Stimulated activated CD8-positive, alpha-beta memory T cell treated with anti-CD3 and anti-CD28 coated beads, Interleukin-7, amount 100 ng/mL, for 24 hours (primary cell): ENCODE data around the gene ACTL6A.

Experiments used
- DNase-seq: peaks from one replicate; pipeline ENCODE4 v3.0.0-alpha.2; 2020; ENCODE audit warnings: low read depth

Gene ACTL6A

DNA sequence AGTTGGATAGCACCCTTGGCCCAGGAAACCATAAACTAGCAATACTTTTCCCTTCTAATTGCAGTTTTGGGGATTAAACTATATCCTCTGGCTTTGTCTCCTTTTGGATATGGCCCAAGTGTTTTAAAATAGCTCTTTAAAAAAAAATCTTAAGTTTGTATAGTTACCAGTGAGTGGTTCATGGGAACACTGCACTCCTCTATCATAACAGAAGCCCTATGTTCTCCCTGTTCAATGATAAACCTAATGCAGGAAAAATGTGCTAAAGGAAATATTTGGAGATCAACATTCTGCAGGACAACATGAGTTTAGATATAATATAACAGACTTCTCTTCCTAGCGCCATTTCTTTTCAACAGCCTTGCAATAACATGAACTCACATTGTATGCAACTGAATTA lies 28.6 kb downstream of the ACTL6A start:
- no peak for DNase-seq

DNA sequence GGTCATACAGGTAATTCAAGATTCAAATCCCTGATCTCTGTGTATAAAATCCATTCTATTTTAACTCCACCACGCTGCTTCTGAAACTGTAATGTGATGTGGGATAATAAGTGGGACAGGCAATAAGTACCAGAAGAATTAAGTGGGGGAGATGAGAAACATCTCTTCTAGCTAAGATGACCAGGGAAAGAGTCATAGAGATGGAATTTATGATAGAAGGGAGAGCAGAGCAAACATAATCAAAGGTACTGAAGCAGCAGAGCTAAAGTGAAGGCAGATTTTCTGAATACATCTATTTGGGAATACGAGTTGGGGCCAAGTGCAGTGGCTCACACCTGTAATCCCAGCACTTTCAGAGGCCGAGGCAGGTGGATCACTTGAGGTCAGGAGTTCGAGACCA lies 36.8 kb downstream of the ACTL6A start:
- no peak for DNase-seq

DNA sequence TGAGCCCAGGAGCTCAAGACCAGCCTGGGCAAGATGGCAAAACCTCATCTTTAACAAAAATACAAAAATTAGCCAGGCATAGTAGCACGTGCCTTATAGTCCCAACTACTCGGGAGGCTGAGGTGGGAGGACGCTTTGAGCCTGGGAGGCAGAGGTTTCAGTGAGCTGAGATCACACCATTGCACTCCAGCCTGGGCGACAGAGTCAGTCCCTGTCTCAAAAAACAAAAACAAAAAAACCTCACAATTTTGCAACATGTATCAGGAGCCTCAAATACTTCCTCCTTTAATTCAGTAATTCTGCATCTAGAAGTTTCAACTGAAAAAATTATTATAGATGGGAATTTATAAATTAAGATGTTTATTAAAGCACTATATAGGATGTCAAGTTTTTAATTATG lies 40.6 kb downstream of the ACTL6A start:
- DNase-seq, result no peak

DNA sequence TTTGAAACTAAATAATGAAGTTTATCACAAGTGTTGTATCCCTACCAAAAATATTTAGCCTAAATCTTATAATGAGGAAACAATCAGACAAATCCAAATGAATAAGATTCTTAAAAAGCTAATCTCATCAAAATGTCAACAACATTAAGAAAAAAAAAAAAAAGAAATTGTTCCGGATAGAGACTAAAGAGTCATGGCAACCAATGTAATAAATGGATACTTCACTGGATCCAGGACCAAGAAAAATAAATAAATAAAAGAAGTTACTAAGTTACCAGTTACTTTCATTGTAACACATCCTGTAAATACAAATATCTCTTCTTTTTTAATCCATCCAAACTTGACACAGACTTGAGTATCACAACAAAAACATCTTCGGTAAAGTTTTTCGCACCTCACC lies 41.1 kb downstream of the ACTL6A start:
- DNase-seq, result no peak

DNA sequence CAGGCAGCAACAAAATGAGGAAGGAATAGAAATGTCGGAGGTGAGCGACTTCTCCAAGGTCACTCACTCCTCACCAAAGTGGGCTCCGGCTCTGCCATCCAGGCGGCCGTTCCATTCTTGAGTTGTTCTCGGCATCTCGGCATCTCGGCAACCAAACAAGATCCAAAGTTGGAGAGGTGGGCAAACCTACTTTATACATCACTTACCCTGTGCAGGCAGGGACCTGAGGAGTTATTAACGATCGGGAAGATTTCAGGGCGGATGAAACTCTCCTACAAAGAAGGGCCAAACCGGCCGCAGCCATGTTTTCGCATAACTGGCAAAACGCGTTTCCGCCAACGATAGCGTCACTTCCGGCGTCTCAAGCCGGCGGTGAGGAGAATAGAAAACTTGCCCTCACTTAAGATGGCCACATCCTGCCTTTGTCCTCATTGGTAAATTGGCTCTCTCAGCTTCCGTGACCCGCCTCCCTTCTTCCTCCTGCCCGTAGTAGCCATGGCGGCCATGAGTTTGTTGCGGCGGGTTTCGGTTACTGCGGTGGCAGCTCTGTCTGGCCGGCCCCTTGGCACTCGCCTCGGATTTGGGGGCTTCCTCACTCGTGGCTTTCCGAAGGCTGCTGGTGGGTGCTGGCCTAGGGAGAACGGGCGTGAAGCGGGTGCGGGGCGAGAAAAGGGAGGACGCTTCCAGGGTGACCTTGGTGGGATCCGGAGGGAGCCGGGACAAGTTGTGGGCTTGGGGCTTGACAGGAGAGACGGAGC lies 41.8 kb downstream of the ACTL6A start, which contains the start of the genes MRPL47 and NDUFB5:
MRPL47 (minus strand) TSS at position 318 of the 758 bp plus-strand sequence; CDS start at position 304, 14 bp downstream.
NDUFB5 (plus strand) TSS at position 474 of the 758 bp plus-strand sequence; CDS start at position 496, 22 bp downstream.
- DNase-seq, result peak; percentile 81

DNA sequence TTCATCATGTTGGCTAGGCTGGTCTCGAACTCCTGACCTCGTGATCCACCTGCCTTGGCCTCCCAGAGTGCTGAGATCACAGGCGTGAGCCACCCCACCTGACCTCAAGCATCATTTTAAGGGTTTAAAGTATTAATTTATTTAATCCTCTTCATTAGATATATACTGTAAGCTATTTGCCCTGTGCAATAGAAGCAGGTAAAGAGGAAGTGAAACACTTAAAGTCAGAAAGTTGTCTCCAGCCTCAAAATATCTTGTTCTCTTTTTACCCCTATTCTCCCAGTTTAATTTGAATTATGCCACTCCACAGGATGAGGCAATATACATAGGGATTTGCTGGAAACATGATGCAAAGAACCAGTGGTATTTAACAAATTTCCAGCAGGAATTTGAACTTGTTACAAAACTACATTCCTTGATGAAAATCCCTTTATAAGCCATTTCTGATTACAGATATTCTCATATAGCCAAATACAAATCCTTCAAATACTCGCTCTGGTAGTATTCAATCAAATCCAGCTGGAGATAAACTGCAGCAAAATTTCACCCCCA lies 43.9 kb downstream of the ACTL6A start:
- DNase-seq, result no peak

DNA sequence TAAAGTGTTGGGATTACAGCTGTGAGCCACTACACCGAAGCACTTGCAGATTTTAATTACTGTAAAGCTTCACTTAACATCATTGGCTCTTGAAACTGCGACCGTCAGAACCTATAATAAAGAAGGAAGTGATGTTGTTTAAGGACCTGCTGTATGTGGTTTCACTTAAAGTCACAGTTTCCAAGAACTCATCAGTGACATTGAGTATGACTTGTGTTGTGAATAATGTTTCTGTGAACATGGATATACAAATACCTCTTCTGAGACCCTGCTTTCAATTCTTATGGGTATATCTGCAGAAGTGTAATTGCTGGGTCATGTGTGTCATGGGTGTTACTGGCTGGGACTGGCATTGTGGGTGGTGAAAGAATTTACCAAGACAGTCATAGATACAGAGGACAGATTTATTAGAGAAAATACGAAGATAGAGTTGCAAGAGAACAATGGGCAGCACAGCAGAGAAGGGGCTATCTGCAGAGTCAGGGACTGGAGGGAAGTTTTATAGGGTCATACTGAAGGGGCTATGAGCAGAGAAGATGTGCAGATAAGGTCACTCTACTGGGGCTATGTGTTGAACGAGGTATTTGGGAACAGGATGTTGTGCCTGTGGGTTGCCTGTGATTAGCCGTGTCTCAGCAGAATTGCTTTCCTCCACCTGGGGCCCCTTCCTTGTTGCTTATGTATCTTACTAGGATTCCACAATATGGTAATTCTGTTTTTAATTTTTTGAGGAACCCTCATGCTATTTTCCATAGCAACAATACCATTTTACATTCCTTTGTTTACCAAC lies 46.4 kb downstream of the ACTL6A start:
- no peak for DNase-seq

DNA sequence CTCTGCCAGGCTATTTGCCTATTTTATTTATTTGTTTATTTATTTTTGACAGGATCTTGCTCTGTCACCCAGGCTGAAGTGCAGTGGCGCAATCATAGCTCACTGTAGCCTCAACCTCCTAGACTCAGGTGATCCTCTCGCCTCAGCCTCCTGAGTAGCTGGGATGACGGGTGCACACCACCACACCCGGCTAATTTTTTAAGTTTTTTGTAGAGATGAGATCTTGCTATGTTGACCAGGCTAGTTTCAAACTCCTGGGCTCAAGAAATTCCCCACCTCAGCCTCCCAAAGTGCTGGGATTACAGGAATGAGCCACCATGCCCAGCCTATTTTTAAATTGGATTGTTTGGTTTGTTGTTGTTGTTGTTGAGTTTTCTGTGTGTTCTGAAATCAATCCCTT lies 47.3 kb downstream of the ACTL6A start:
- no peak for DNase-seq

DNA sequence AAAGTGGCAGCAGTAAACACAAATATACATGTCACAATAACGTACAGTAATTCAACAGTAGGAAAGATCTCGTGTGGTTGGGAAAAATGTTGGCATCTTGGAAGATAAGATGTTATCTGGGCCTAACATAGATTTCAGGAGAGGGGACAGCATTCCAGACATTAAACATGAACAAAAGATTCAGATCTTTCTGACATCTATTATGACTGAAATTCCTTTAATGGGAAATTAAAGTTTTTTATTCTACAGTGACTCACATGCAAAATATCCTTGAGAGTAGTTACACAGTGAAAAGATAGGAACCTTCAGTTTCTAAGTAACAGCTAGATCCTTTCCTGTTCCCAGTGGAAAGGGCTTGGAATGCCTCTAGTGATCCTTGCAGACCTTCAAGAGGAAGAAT lies 51.1 kb downstream of the ACTL6A start:
- no peak for DNase-seq

DNA sequence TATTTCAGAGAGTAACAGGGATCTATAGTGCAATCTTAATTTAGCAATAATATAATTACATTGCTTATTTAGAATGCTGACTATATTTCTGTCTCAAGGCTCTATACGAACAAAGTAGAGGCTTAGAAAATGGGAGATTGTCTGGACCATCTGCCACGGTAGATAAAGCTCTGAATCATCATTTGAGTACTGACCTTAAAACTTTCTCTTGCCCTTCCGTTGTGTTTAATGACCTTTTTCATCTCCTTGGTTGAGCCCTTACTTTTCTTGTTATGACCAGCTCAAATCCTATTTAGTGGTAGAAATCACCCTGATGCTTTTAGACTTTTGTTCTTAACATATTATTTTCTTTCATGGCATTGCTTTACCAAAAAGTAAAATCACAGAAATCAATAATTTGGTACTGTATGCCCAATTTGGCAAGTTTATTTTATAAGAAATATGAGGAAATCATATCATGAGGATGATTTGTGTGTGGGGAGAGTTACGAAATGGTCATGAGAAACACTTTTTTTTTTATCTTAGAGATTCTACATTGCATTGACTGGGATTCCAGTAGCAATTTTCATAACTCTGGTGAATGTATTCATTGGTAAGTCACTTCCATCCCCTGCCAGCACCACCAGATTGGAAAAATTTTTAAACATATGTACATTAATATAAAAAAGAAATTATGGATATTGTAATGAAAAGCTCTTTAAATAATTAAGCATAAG lies 52.9 kb downstream of the ACTL6A start:
- no peak for DNase-seq

DNA sequence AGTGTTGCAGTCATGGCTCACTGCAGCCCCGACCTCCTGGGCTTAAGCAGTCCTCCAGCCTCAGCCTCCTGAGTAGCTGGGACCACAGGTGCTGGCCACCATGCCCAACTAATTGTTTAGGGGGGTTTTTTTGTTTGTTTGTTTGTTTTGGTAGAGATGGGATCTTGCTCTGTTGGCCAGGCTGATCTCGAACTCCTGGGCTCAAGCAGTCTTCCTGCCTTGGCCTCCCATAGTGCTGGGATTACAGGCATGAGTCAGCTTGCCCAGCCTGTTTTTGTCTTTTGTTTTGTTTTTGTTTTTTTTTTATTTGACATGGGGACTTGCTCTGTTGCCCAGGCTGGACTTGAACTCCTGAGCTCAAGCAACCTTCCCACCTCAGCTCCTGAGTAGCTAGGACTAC lies 59.3 kb downstream of the ACTL6A start:
- no peak for DNase-seq

DNA sequence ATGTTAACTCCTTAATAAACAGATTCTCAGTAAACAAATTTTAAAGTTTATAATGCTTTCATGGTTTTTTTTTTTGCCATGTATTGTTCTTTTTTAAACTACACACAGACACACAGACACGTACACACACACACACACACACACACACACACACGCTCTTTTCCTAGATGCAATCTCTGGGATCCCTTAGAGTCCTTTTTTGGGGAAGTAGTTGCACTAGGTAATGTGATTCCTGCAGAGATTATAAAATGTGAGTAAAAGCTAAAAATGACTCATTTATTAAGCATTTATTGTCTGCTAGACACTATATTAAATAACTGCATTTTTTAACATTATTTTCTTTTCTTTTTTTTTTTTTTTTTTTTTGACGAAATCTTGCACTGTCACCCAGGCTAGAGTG lies 61.7 kb downstream of the ACTL6A start:
- DNase-seq, result no peak

DNA sequence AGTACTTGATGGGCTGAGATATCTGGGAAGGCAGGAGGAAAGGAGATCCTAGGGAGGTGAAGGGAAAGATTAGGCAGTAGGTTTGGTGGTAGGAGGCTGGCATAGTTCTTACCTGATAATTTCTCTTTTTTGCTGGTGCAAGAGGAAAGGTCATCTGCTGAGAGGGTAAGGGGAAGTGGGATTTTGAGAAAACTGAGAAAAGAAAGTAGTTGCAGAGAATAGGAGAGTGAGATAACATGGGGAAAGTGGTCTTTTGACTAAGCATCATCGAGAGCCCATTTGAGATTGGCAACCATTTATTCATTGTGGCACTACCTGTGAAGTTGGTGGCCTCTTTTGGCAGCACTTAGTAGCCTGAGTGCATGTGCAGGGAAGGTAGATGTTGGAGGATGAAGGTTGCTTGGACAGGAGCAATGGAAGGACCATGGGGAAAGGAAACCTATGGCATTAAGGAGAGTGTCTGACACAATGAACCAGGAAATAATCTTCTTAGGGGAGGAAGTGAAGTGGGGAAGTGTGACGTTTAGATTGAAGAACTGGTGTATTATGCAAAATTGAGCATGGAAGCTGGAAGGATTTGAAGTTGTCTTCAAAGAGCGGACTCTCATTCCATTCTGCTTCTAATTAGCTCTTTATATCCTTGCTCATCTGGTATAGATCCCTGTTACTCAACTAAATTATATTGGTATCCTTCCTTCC lies 68.2 kb downstream of the ACTL6A start:
- no peak for DNase-seq
